HG03442 (cell line): Measurements from ENCODE around the gene NLRP1.

Source experiments
- ATAC-seq: cut with Tn5 transposase; IDR thresholded peaks from one replicate; pipeline ENCODE4 v1.9.1; 2021; ENCODE audit warnings: mild to moderate bottlenecking, moderate library complexity; ENCODE audit not compliant: unreplicated experiment

Gene NLRP1

GRCh38 chr17:5558815-5559785 lies 25.2 kb downstream of the NLRP1 start:
- no peak for ATAC-seq

GRCh38 chr17:5557990-5558389 lies 26.3 kb downstream of the NLRP1 start:
- no peak for ATAC-seq

DNA sequence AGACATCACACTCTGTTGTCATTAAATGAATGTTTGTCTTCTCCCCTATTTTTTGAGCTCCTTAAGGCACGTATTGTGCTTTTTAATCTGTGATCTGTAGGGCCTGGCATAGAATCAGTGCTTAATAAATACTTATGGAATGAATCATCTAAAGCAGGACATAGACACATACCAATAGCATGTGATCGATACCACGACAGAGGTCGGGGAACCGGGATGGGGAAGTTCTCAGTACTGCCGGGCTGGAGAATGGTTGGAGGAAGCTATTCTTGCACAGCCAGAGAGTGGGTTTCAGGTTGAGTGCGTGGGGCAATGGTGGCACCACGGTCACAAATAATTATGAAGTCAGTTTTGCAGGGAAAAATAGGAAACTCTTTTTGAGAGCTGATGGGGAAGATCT lies 26.8 kb downstream of the NLRP1 start:
- no peak for ATAC-seq

- no peak for ATAC-seq
These were observed 29.1 kb downstream of the NLRP1 start for GRCh38 chr17:5555254-5555653.

DNA sequence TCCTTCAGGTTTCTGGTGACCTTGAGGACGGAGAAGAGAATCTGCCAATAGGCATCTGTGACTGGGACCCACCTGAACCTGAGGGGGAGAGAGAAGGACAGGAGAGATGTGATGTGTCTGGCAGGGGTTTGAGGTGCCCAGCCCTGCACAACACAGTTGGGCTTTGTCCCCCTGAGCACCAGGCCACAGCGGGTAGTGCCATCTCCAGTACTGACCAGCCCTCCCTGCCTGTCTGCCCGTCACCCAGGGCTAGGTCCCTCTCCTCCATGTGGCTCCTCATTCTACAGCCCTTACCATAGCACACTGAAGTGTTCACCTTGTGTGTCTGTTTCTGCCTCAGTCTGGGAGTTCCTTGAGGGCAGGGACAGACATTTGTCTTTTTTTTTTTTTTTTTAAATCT lies 30.8 kb downstream of the NLRP1 start:
- no peak for ATAC-seq

GRCh38 chr17:5552841-5553240 lies 31.5 kb downstream of the NLRP1 start:
- no peak for ATAC-seq

DNA sequence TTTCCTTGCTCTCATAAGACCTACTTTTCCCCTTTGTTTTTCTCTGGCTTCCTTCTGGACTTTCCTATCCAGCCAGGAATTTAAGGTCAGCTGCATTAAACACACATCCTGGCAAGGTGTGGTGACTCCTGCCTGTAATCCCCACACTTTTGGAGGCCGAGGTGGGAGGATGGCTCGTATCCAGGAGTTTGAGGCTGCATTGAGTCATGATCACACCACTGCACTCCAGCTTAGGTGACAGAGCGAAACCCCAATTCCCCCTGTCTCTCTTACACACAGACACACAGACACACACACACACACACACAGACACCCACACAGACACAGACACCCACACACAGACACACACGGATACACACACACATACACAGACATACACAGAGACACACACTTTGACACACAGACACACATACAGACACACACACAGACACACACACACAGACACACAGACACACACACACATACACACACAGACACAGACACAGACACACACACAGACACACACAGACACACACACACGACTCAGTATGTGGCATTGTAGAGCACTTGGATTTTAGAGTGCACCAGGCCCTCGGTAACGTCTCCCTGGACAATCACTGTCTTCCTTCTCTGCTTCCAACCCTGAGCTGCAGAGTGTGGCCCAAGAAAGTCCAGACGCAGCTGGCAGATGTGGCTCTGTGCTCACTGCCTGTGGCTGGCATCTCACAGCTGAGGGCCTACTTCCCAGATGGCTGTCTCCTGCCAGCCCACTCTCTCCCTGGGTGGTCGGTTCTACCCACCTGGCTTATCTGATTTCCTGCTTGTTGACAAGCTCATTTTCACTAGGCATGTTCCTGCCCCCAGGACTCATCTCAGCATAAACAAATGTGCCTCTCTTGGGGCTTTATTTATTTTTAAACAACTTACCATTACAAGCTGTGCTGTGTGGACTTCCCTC lies 39.0 kb downstream of the NLRP1 start:
- no peak for ATAC-seq

- no peak for ATAC-seq
These were observed 40.2 kb downstream of the NLRP1 start for GRCh38 chr17:5544115-5544514.

DNA sequence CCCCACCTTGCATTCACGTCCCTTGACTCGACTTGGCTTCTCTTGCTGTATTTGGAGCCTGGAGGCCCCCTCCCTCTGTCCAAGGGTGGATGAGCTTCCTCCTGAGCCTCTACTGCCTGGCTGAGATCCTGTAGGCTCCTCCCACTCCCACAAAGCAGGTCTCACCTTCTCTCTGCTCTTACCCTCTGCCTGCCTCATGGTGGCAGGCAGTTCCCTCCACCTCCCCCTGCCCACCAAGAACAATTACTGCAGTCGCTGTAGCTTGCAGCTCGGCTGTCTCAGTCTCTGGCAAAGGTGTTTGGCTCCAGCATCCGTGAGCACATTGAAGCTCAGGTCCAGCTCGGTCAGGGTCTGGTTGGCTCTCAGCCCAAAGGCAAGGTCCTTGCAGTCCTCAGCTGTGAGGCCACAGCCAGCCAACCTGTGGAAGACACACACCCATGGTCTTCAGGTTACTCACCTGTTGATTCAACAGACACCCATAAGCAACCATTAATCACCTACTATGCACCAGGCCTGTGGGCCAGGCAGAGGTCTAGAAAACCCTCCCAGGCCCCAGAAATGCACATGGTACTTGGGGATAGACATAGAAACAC lies 42.6 kb downstream of the NLRP1 start:
- ATAC-seq: no peak

DNA sequence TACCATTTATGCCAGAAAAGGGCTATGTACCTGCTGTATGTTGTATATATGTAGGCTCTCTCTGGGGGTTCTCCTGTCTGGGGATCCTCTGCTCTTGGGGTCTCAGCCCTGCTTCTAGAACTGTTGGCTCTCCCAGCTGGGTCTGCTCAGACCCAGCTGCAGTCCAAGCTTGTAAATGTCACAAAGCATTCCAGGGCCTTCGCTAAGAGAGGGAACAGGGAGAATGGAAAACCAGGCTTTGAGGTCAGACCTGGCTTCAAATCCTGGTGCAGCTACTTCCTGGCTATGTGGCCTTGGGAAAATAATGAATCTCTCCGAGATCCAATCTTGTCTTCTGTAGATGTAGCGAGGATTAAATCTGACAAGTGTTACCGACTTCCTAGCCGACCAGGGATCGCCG lies 44.0 kb downstream of the NLRP1 start:
- ATAC-seq: no peak

GRCh38 chr17:5539286-5539685 lies 45.0 kb downstream of the NLRP1 start:
- no peak for ATAC-seq

DNA sequence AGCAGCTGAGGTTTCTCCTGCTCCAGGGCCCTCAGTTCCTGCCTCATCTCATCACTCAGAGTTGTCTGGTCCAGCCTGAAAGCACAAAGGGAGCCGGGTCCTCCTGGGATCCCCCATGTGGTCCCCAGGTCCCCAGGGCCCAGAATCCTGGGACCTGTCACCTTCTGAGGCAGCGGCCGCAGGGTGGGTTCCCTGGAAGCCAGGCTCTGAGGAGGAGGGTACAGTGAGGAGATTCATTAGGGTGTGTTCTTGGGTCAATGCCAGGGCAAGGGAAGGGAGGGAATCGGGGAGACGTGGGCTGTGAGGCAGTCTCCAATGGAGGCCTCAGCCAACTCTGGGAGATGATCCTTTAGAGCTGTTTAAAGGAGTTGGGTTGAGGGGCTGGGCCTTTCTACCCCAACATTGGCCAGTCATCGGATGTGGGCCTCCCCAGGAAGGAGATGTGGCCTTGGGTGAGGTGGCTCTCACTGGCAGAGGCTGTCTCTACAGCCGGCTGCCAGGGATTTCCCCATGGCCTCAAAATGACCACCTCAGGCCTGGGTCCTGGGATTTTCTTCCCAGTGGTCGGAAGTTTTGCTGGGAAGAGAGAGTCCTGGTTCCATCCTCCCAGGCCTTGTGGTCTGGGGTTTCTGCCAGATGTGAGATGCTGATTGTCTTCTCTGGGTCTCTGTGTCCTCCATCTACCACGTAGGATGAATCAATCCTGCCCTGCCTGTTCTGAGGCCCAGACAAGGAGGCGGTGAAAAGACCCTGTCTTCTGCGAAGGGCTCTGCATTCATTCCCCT lies 47.3 kb downstream of the NLRP1 start:
- ATAC-seq: no peak

GRCh38 chr17:5535436-5535835 lies 48.9 kb downstream of the NLRP1 start:
- ATAC-seq: no peak

GRCh38 chr17:5533486-5534315 lies 50.6 kb downstream of the NLRP1 start:
- ATAC-seq: no peak

- ATAC-seq: no peak
These were observed 51.7 kb downstream of the NLRP1 start for GRCh38 chr17:5532581-5532980.

- ATAC-seq: no peak
These were observed 53.3 kb downstream of the NLRP1 start for GRCh38 chr17:5531085-5531418.

- no peak for ATAC-seq
These were observed 53.8 kb downstream of the NLRP1 start for GRCh38 chr17:5530265-5531084.

DNA sequence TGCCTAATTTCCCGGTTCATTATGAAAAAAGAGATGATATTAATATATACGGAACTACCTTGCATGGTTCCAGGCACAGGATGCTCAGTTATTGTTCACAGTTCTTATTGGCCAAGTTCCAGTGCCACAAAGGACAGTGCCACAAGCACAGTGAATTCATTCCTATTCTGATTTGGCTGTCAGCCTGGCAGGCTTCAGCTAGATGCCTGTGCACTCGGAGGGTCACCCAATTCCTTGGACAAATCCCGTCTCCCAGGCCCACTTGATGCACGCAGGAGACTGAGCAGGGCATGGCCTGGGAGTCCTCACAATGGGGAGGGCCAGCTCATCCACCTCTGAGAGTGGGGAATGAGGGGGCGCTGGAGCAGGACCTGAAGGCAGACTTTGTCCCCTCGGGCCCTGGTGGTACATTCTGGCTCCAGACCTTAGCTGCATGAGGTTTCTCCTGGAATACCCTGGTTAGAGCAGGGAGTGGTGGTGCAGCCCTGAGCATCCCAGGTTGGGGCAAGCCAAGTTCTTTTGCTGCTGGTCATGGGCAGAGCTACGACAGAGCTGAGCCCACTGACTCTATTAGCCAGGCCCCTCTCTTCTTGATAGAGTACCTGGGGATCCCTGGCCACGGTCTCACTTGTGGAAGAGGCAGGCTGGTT lies 56.6 kb downstream of the NLRP1 start:
- no peak for ATAC-seq
